ENCODE data around the gene FHL2.
"Not testable (repeated sequence)": the region's sequence is repeated elsewhere in the genome, so short reads cannot be mapped to it uniquely, and the experiment has no call there.

Gene FHL2

GRCh38 chr2:105424836-105425235 lies 26.0 kb upstream of the FHL2 start:
- H3K27ac ChIP-seq; DNase-seq (ENCODE audit: low read depth, low spot score): not testable (repeated sequence)

GRCh38 chr2:105422801-105423200 lies 23.9 kb upstream of the FHL2 start:
- DNase-seq (ENCODE audit: low read depth, low spot score), result no peak

GRCh38 chr2:105421053-105421452 lies 22.2 kb upstream of the FHL2 start:
- H3K27ac ChIP-seq, result no peak overlapping the region

More at GRCh38 chr2:105422801-105423200, 23.9 kb upstream of the FHL2 start:
- H3K27ac ChIP-seq, result no peak overlapping the region

GRCh38 chr2:105418522-105418921 lies 19.7 kb upstream of the FHL2 start:
- no peak overlapping the region for H3K27ac ChIP-seq
- no peak for DNase-seq (ENCODE audit: low read depth, low spot score)

More at GRCh38 chr2:105421053-105421452, 22.2 kb upstream of the FHL2 start:
- DNase-seq (ENCODE audit: low read depth, low spot score), result no peak

- no peak overlapping the region for H3K27ac ChIP-seq
- no peak for DNase-seq (ENCODE audit: low read depth, low spot score)
Observed at GRCh38 chr2:105417857-105418436, 19.1 kb upstream of the FHL2 start.

- no peak for DNase-seq (ENCODE audit: low read depth, low spot score)
- no peak overlapping the region for H3K27ac ChIP-seq
Observed at GRCh38 chr2:105416156-105416555, 17.3 kb upstream of the FHL2 start.

GRCh38 chr2:105415007-105415406 lies 16.2 kb upstream of the FHL2 start:
- H3K27ac ChIP-seq, result no peak overlapping the region
- no peak for DNase-seq (ENCODE audit: low read depth, low spot score)

- no peak overlapping the region for H3K27ac ChIP-seq
- no peak for DNase-seq (ENCODE audit: low read depth, low spot score)
Observed at GRCh38 chr2:105413206-105413605, 14.4 kb upstream of the FHL2 start.

GRCh38 chr2:105412584-105412983 lies 13.7 kb upstream of the FHL2 start:
- DNase-seq (ENCODE audit: low read depth, low spot score), result no peak
- no peak overlapping the region for H3K27ac ChIP-seq

- DNase-seq (ENCODE audit: low read depth, low spot score), result no peak
- H3K27ac ChIP-seq, result no peak overlapping the region
Observed at GRCh38 chr2:105411720-105412407, 13.0 kb upstream of the FHL2 start.

- H3K27ac ChIP-seq, result peak overlapping the region; percentile 80
- no peak for DNase-seq (ENCODE audit: low read depth, low spot score)
Observed at GRCh38 chr2:105410554-105410953, 11.7 kb upstream of the FHL2 start.

GRCh38 chr2:105409717-105410116 lies 10.9 kb upstream of the FHL2 start:
- H3K27ac ChIP-seq, result peak overlapping the region; percentile 80

GRCh38 chr2:105407946-105408743 lies 9.3 kb upstream of the FHL2 start:
- H3K27ac ChIP-seq, result no peak overlapping the region
- no peak for DNase-seq (ENCODE audit: low read depth, low spot score)

More at GRCh38 chr2:105409717-105410116, 10.9 kb upstream of the FHL2 start:
- peak; percentile 56 for DNase-seq (ENCODE audit: low read depth, low spot score)

- peak overlapping the region; percentile 98 for H3K27ac ChIP-seq
- DNase-seq (ENCODE audit: low read depth, low spot score), result no peak
Observed at GRCh38 chr2:105406221-105406620, 7.4 kb upstream of the FHL2 start.

- no peak for DNase-seq (ENCODE audit: low read depth, low spot score)
- H3K27ac ChIP-seq, result peak overlapping the region; percentile 98
Observed at GRCh38 chr2:105405291-105405690, 6.4 kb upstream of the FHL2 start.

GRCh38 chr2:105404736-105405135 lies 5.9 kb upstream of the FHL2 start:
- peak overlapping the region; percentile 98 for H3K27ac ChIP-seq
- DNase-seq (ENCODE audit: low read depth, low spot score), result no peak

- peak; percentile 83 for DNase-seq (ENCODE audit: low read depth, low spot score)
- peak overlapping the region; percentile 98 for H3K27ac ChIP-seq
Observed at GRCh38 chr2:105403783-105404698, 5.2 kb upstream of the FHL2 start.

- H3K27ac ChIP-seq, result peak overlapping the region; percentile 98
- peak; percentile 29 for DNase-seq (ENCODE audit: low read depth, low spot score)
Observed at GRCh38 chr2:105403241-105403782, 4.5 kb upstream of the FHL2 start.

- H3K27ac ChIP-seq, result peak overlapping the region; percentile 98
- no peak for DNase-seq (ENCODE audit: low read depth, low spot score)
Observed at GRCh38 chr2:105402809-105403208, 4.0 kb upstream of the FHL2 start.

GRCh38 chr2:105401867-105402266 lies 3.0 kb upstream of the FHL2 start:
- DNase-seq (ENCODE audit: low read depth, low spot score), result no peak
- no peak overlapping the region for H3K27ac ChIP-seq

Measured in epithelial cell of prostate (primary cell).